GM13977 (cell line): Measurements from ENCODE around the gene HSPA13.
"Not testable (repeated sequence)": the region's sequence is repeated elsewhere in the genome, so short reads cannot be mapped to it uniquely, and the experiment has no call there.

Experiments
- DNase-seq: peaks from one replicate; pipeline ENCODE4 v3.0.0; 2012; ENCODE audit warnings: low spot score
- CTCF ChIP-seq: IDR thresholded peaks from 2 replicates; pipeline ENCODE4 v1.5.1; 2012; ENCODE audit warnings: mild to moderate bottlenecking, control low read depth; ENCODE audit not compliant: insufficient read depth; ENCODE audit errors: extremely low read depth, missing control alignments
- in situ Hi-C: fragments of 300-500 bp; cut with MboI; formaldehyde crosslinking; loops from one replicate; pipeline ENCODE4 v1.12.0; 2022; ENCODE audit warnings: low sequenced_read_pairs, low pct_unique_long_range_greater_than_20kb, mixed read lengths, inconsistent platforms; ENCODE audit not compliant: unreplicated experiment

HSPA13 gene

GRCh38 chr21:14361958-14362357 is 21.0 kb downstream of the HSPA13 start:
- in situ Hi-C loops: no loop called here
- TF ChIP-seq CTCF: no peak
- no peak for DNase-seq

GRCh38 chr21:14358775-14359174 is 24.2 kb downstream of the HSPA13 start:
- TF ChIP-seq CTCF: no peak
- in situ Hi-C loops: no loop called here
- DNase-seq: no peak

GRCh38 chr21:14356746-14357145 is 26.2 kb downstream of the HSPA13 start:
- in situ Hi-C loops: no loop called here
- no peak for DNase-seq
- TF ChIP-seq CTCF: no peak

GRCh38 chr21:14354515-14354914 is 28.4 kb downstream of the HSPA13 start:
- DNase-seq: no peak
- TF ChIP-seq CTCF: no peak
- in situ Hi-C loops: no loop called here

- in situ Hi-C loops: no loop called here
- no peak for TF ChIP-seq CTCF
- DNase-seq: no peak
Observed at GRCh38 chr21:14353726-14354125, 29.2 kb downstream of the HSPA13 start.

- DNase-seq: no peak
- in situ Hi-C loops: no loop called here
- no peak for TF ChIP-seq CTCF
Observed at GRCh38 chr21:14353231-14353630, 29.7 kb downstream of the HSPA13 start.

GRCh38 chr21:14327346-14327745 is 55.6 kb downstream of the HSPA13 start:
- in situ Hi-C loops: loop anchor here (25.0 kb wide), 1 partner anchor 110 kb away; no protein-coding TSS in a partner anchor
- not testable (repeated sequence) for DNase-seq
